ENCODE results near the gene NEAT1.
"Not testable (repeated sequence)": the region's sequence is repeated elsewhere in the genome, so short reads cannot be mapped to it uniquely, and the experiment has no call there.

NEAT1 gene

GRCh38 chr11:65435411-65435931 lies 12.9 kb downstream of the NEAT1 start:
- DNase-seq: no peak

DNA sequence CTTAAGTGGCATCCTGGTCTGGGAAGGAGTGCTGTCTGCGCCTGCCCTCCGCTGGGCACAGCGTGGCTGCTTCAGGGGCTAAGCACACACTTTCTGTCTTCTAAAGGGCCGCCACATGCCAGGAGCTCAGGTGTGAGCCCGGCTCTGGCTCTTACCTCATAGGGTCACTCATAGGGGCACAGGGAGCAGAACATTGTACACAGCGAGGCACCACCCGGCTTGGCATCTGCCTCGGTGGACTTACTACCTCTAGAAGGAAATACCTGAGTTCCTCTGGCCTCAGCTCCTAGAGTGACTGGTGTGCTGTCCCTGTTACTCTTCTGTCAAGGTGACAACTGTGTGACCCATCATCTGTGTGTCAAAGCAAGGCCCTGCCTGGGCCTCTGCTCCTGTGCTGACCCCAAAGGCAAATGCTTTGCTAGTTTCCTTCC lies 13.4 kb downstream of the NEAT1 start:
- no peak for DNase-seq

DNA sequence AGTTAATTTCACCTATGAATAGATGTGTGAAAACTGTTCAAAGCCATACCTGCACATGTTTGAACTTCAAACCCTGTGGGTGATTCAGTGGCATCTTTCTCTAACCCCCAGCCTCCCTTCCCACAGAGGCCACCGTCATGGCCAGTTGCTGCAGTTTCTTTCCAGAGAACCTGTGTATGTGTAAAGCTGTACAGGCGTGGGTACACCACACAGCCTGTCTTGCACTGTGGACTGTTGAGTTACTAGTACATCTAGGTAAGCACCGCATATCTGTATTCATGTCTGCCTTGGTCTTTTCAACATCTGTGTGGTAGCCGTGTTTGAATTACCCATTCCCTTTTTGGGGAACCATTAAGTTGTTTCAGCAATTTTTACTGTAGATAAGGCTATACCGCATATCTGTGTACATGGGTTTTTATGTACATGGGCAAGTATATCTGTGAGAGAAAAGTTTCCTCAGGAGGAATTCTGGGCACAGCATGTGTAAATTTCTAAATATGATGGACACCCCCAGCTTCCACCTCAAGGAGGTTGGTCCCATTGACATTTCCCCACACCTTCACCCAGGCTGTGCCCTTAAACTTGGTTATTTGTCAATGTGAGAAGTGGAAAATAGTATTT lies 13.9 kb downstream of the NEAT1 start:
- no peak for DNase-seq

GRCh38 chr11:65437436-65438227 lies 15.0 kb downstream of the NEAT1 start:
- DNase-seq: no peak

GRCh38 chr11:65438257-65439151 lies 15.9 kb downstream of the NEAT1 start:
- DNase-seq: no peak

- DNase-seq: no peak
Measured at GRCh38 chr11:65439331-65440181, 17.0 kb downstream of the NEAT1 start.

DNA sequence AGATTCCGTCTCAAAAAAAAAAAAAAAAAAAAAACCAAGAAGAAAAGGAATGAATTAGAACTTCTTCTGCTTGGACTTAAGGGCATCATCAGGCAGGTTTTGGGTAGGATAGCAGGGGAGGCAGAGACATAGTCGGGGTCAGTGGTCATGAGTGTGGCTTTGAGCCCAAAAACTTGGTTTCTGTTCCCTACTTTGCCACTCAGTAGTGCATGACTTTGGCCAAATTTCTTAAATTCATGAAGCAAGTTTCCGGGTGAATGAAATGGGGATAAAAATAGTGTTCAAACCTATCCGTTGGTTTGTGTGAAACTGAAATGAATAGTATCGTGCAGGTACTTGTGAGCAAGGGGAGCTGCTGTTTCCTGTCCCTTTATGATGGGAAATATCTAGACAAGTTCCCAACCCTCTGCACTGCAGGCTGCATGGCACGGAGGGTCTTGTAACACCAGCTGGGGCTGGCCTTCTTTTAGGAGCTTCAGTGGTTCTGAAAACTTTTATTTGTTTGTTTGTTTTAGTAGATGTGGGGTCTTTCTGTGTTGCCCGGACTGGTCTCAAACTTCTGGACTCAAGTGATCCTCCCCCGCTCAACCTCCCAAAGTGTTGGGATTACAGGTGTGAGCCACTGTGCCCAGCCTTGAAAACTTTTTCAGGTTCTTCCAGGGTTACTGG lies 18.4 kb downstream of the NEAT1 start:
- no peak for DNase-seq

- DNase-seq: no peak
Measured at GRCh38 chr11:65442842-65443331, 20.3 kb downstream of the NEAT1 start.

DNA sequence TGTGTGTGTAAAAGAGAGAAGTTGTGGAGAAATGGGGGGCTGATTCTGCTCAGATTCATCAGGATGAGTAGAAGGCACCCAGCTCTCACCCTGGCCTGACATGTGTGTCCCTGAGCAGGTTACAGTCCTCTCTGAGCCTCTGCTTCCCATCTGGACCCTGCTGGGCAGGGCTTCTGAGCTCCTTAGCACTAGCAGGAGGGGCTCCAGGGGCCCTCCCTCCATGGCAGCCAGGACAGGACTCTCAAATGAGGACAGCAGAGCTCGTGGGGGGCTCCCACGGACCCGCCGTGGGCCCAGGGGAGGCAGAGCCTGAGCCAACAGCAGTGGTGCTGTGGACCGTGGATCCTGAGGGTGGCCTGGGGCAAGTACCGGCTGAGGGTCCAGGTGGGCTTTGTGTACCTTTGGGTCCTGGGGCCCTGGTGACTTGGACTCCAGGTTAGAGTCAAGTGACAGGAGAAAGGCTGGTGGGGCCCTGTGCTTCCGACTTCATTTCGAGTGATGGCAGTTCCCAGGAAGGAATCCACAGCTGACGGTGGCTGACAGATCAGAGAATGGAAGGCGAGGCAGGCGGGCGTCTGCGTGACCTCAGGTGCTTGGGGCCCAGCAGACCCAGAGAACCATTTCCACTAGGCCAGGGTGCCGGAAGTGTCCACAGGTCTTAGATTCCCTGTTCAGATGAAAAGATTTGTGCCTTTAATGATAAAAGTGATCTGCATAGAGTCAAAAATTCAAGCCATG lies 21.9 kb downstream of the NEAT1 start:
- DNase-seq: no peak

DNA sequence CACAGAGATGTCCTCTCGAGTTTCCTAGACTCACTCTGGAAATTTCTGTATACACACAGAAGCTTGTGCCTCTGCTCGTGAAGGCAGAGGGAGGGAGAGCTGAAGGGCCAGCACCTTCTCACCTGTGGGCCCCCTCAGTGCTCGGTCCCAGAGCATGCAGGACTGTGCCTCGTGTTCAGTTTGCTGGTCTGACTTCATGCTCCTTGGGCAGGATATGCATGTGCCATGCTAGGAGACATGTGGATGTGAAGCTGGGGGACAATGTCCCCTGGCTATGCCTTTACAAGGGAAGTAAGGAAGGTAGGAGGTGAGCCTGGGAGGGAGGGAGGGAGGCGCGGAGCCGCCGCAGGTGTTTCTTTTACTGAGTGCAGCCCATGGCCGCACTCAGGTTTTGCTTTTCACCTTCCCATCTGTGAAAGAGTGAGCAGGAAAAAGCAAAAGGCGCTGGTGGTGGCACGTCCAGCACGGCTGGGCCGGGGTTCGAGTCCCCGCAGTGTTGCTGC lies 22.6 kb downstream of the NEAT1 start:
- no peak for DNase-seq

DNA sequence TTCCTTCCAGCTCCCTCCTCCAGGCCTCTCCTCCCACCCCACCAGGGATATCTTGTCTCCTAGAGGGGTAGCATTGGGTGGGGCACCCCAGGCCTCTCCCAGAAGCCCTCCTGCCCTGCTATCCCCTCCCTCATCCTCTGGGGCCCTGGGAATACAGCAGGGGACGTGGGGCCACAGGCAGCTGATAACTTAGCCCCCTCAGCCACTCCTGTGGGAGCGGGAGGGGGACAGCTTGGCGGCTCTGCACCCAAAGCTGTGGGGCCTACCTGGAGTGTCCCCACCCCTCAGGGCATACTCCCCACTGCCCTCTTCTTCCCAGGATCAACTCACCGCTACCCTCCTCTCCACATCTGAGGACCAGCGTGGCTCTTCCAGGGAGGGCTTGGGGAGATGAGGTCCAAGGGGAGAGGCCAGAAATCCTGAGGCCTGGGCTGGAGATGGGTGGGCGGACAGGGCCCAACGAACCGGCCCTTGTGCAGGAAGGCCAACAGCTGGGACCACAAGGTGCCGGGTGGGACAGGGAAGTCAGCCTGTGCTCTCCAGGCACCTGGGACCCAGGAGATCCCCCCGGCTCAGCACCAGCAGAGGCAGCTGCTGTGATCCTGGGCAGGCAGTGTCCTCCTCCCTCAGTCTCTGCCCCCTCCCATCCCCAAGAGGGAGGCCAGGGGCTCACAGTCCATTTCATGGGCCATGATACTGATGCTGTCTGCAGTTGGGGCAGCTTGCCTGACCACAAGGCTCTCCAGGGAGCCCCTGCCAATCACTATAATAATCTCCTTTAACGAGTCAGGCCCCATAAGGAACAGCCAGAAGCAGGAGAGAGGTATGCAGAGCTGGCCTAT lies 23.2 kb downstream of the NEAT1 start:
- no peak for DNase-seq

DNA sequence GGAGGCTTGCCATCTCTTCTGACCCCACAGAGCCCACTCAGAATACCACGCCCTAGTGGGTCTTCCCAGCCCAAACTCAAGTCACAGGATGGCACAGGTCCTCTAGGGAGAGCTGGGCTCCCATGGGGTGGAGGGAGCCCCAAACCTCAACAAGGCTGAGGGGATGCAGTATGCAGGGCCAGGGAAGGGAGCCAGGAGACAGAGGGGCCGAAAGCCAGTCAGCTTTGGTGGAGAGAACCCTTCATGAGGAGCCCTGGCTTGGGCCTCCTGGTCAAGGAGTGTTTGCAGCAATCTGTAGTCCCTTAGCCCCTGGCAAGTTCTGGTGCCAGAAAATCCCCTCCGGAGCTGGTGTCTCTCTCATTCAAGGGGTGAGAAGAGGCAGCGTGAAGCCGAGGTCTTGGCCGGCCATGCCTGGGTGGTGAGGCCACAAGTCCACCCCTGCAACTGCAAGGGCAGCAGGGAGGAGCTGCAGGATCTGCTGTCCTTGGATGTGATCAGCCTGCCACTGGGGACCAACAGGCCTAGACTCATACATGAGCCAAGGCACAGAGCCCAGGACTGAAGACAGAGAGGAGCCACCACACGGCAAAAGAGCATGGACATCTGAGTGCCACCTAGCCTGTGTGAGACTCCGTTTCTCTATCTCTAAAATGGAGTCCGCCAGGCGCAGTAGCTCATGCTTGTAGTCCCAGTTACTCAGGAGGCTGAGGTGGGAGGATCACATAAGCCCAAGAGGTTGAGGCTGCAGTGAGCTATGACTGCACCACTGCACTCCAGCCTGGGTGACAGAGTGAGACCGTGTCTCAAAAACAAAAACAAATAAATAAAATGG lies 24.1 kb downstream of the NEAT1 start:
- no peak for DNase-seq

- DNase-seq: no peak
Measured at GRCh38 chr11:65448074-65448417, 25.4 kb downstream of the NEAT1 start.

DNA sequence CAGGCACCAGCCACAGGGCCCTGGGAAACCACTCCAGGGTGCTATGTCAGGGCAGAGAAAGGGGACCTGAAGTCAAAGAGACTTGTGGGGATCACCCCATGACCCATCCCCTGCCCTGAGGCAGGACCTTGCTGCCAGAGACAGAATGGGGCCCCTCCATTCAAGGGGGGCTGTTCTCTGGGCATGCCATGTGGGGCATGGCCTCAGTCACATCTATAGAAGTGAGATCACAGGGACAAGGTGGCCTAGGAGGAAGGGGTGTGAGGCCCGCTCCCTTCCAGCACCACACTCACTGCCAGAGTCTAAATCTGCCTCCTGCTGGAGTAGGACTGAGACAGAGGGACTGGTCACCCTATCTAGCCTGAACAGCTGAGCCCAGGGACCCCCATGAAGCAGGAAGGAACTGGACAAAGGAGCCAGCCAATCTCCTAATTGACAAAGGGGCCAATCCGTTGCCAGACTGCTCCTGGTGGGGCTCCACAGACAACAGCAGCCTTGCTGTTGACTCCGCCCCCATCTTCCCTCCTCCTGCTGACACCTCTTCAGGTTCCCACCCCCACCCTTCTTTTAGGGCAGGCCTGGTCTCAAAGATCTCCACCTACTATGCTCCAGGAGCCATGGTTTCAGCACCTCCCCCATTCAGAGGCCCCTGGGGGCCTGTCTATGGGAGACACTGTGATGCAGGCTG lies 26.0 kb downstream of the NEAT1 start:
- DNase-seq: no peak

- not testable (repeated sequence) for DNase-seq
Measured at GRCh38 chr11:65451301-65451700, 28.7 kb downstream of the NEAT1 start.

DNA sequence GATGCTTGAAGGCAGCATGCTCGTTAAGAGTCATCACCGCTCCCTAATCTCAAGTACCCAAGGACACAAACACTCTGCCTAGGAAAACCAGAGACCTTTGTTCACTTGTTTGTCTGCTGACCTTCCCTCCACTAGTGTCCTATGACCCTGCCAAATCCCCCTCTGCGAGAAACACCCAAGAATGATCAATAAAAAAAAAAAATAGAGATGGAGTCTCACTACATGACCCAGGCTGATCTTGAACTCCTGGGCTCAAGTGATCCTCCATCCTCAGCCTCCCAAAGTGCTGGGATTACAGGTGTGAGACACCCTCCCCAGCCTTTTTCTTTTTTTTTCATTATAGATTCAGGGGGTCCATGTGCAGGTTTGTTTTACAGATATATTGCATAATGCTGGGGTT lies 29.7 kb downstream of the NEAT1 start:
- not testable (repeated sequence) for DNase-seq

DNA sequence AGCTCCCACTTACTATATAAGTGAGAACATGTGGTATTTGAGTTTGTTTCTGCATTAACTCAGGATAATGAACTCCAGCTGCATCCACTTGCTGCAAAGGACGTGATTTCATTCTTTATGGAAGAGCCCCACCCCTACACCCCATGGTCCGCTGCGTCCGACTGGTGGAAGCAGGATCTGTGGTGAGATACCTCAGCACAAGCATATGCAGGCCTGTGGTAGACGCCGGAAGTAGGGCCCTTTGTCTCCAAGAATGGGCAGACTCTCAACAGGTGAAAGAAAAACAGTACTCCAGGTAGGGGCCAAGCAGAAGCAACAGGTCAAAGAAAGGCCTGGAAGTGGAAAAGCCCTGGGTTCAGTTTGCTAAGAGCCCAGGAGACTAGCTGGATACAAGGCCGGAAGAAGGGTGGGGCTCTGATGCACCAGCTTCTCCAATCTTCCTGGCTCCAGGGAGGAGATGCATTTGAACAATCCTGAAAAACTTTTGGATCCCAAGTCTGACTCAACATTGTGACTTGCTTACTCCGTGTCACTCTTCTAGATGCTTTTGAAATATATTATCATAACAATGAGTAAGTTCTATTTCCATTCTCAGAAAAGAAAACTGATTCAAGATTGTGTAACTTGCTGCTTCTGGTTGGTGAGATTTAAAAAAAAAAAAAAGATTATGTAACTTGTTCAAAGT lies 30.4 kb downstream of the NEAT1 start:
- DNase-seq: peak; percentile 67

GRCh38 chr11:65454311-65454695 lies 31.7 kb downstream of the NEAT1 start:
- DNase-seq: no peak
